AG04449 (cell line): ENCODE data around the gene MAP2K4.
A peak's percentile ranks its signal among the peaks of the same experiment; 100 is the strongest.

Experiments used
- CTCF ChIA-PET: fragments of 350-600 bp; formaldehyde crosslinking; extraction: SDS; loops from one replicate; lab custom pipeline; 2021; ENCODE audit warnings: antibody characterized with exemption; lab: Yijun Ruan, JAX
- POLR2A ChIA-PET: fragments of 400-600, 350-600 bp; formaldehyde crosslinking; extraction: SDS; loops from one replicate; lab custom pipeline; 2020; ENCODE audit warnings: antibody characterized with exemption, inconsistent platforms; lab: Yijun Ruan, JAX
- DNase-seq: peaks from one replicate; pipeline ENCODE4 v3.0.0-alpha.2; 2010; ENCODE audit warnings: low read depth, low spot score
- H3K4me3 ChIP-seq: 2 replicates; pipeline ENCODE4 v1.5.1; 2011; ENCODE audit warnings: low read depth, mild to moderate bottlenecking, control low read depth, low read length
- CTCF ChIP-seq: IDR thresholded peaks from one replicate; pipeline ENCODE4 v1.5.1; 2011; ENCODE audit warnings: mild to moderate bottlenecking, moderate library complexity, low read length, control low read depth, inconsistent platforms; ENCODE audit not compliant: insufficient read depth; ENCODE audit errors: missing control alignments

The MAP2K4 gene

DNA sequence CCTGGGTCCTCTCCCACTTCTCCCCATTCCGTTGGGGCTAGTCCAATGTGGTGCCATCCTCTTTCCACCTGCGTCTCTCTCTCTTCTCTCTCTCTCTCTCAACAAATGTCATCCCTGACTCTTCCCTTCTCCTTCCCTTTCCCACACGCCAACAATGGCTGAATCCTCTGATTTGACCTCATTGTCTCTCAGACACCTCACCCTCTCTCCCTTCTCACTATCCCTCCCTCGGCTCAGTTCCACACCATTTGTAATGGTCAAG is 22.8 kb upstream of the MAP2K4 start:
- TF ChIP-seq CTCF, result no peak
- ChIA-PET POLR2A (interaction anchor here (0.6 to 2.0 kb wide), 7 partner anchors 10 to 1965 kb away, joined by 3 to 23 read pairs (median 4); partner anchors contain the start of genes ELAC2 and MAP2K4), CTCF (interaction anchor here (1.1 to 5.1 kb wide), 3 partner anchors 10 to 13 kb away, joined by 5 to 25 read pairs (median 9); no protein-coding TSS in a partner anchor)
- peak overlapping the region; percentile 82 for H3K4me3 ChIP-seq
- no peak for DNase-seq

GRCh38 chr17:11999696-12000095 is 21.0 kb upstream of the MAP2K4 start:
- no peak for DNase-seq
- ChIA-PET CTCF (interaction anchor here (1.9 kb wide), 1 partner anchor 13 kb away, joined by 5 read pairs; no protein-coding TSS in a partner anchor), POLR2A (no interaction called here)
- TF ChIP-seq CTCF, result no peak
- H3K4me3 ChIP-seq, result no peak overlapping the region

DNA sequence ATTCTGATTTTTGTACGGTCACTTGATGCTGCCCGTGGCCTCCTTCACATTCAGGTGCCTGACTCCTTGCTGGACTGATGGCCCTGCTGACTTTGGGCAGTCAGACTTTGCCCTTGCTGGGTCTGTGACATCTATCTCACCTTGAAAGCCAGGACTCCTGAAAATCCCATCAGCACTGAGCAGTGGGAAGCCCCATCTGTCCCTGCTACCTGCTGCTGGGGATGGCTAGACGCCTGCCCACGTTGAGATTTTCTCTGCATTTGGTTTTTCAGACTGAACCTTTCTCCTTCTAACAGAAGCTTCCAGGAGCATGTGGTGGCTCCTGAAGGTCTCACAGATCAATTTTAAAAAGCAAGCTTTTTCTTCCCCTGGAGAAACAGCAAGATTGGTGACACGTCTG is 13.2 kb upstream of the MAP2K4 start:
- TF ChIP-seq CTCF, result no peak
- H3K4me3 ChIP-seq, result no peak overlapping the region
- ChIA-PET CTCF (interaction anchor here (0.8 to 1.8 kb wide), 2 partner anchors 10 to 12 kb away, joined by 3 to 5 read pairs; partner anchors contain the start of gene ZNF18), POLR2A (interaction anchor here (3.2 kb wide), 1 partner anchor 10 kb away, joined by 21 read pairs; the partner anchor contains the start of gene ZNF18)
- no peak for DNase-seq

DNA sequence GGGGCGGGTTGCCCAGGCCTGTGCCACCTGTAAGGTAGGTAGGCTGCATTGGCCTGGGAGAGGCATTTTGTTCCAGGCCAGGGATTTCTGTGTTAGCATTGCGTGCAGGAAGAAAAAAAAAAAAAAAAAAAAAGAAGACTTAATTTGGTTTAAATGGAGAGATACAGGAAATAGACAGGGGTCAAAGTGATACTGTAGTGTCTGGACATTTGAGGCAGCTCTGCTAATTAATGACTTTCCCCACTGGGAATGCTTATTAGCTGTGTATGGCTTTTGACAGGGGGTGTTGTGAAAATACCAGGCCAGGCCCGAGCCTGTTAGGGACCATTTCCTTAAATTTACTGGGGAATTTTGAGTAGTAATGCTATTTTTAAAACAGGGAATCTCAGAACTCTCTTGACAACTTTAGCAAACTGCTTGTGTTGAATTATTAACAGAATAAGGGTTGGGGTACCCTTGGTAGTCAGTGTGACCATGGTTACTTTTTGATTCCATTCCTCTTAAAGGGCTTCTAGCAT is 1.0 kb downstream of the MAP2K4 start:
- ChIA-PET POLR2A (interaction anchor here (1.9 kb wide), 1 partner anchor 24 kb away, joined by 10 read pairs; the partner anchor contains the start of gene ZNF18), CTCF (interaction anchor here (1.6 kb wide), 1 partner anchor 53 kb away, joined by 3 read pairs; no protein-coding TSS in a partner anchor)
- no peak for TF ChIP-seq CTCF
- no peak for DNase-seq
- H3K4me3 ChIP-seq, result peak overlapping the region; percentile 70

DNA sequence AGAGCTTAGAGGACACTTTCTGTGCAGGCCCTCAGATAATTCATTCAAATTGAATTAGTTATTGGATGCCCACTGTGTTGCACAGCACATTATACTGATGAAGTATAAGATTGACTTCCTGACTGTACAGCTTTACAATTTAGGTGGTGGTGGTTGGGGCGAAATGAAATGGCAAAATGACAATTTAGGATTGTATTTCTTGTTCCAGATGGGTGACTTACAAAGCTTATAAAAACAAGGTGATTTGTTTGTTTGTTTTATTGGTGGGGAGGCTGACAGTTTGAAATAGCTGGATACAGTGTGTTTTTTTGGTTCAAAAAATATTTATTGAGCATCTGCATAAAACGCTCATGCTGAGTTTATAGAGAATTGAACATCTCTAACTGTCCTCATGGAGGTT is 1.6 kb downstream of the MAP2K4 start:
- CTCF ChIA-PET, result no interaction called here
- H3K4me3 ChIP-seq, result peak overlapping the region; percentile 70; the same call in 1 of the 2 replicates
- no peak for DNase-seq
- POLR2A ChIA-PET, result interaction anchor here (1.9 kb wide), 1 partner anchor 25 kb away, joined by 10 read pairs; the partner anchor contains the start of gene ZNF18
- no peak for TF ChIP-seq CTCF

DNA sequence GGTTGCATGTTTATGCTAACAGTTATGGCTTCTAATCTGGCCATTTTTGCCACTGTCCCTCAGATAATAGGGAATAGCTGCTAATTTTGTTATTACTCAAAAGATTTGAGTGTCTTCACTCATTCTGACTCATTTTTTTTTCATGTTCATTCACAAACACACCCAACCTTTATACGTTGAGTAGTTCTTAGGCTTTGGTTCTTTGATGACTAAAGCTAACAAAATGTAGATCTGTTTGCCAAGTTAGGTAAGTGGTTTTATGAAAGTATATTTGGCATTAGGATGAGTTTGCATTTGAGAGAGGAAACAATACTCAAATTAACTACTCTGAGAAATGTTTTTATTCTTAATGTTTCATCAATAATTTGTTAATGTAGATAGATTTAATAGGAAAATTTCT is 3.6 kb downstream of the MAP2K4 start:
- no peak for DNase-seq
- ChIA-PET CTCF (interaction anchor here (0.7 to 0.8 kb wide), 2 partner anchors 35 to 84 kb away, joined by 3 read pairs; no protein-coding TSS in a partner anchor), POLR2A (no interaction called here)
- no peak for TF ChIP-seq CTCF
- H3K4me3 ChIP-seq, result no peak overlapping the region
